HEK293 (cell line): Measurements from ENCODE around the gene NMNAT3.

Source experiments
- CTCF ChIA-PET: fragments of 350-600 bp; formaldehyde crosslinking; extraction: SDS; loops from one replicate; lab custom pipeline; 2021; ENCODE audit warnings: antibody characterized with exemption; lab: Yijun Ruan, JAX
- POLR2A ChIA-PET: fragments of 300-600 bp; formaldehyde crosslinking; extraction: SDS; loops from one replicate; lab custom pipeline; 2020; ENCODE audit warnings: antibody characterized with exemption, inconsistent platforms; lab: Yijun Ruan, JAX
- H3K27ac ChIP-seq: fragments of 200-500 bp; sonication (Bioruptor generic); 2 replicates; pipeline ENCODE4 v1.5.1; 2014; ENCODE audit warnings: low read depth, low read length, control low read depth, inconsistent platforms; ENCODE audit errors: extremely low read depth
- H3K36me3 ChIP-seq, 2 experiments: fragments of 200-500 bp in 1 of 2; sonication (Bioruptor generic) in 1 of 2; 1 replicate in 1 of 2; 2 replicates in 1 of 2; pipeline ENCODE4 v1.5.1; 2014 to 2017; ENCODE audit warnings: inconsistent platforms in 2 of 2, low read length in 2 of 2; ENCODE audit not compliant: control insufficient read depth in 2 of 2, insufficient read depth in 1 of 2
- H3K4me1 ChIP-seq: fragments of 200-500 bp; sonication (Bioruptor generic); 2 replicates; pipeline ENCODE4 v1.5.1; 2014; ENCODE audit warnings: mild to moderate bottlenecking, low read length, inconsistent platforms; ENCODE audit not compliant: control insufficient read depth, insufficient read depth
- H3K4me3 ChIP-seq: 2 replicates; pipeline ENCODE4 v1.5.1; 2011; ENCODE audit warnings: low read depth, mild to moderate bottlenecking, control low read depth, low read length, moderate library complexity
- H3K9me3 ChIP-seq: fragments of 200-500 bp; sonication (Bioruptor generic); 2 replicates; pipeline ENCODE4 v1.5.1; 2014; ENCODE audit warnings: low read depth, low read length, inconsistent platforms; ENCODE audit not compliant: control insufficient read depth, insufficient read depth
- KLF10 ChIP-seq: fragments of 450-650 bp; IDR thresholded peaks from 2 replicates; pipeline ENCODE4 v1.5.1; 2018; ENCODE audit warnings: missing biosample characterization, mild to moderate bottlenecking, missing genetic modification characterization
- KLF7 ChIP-seq: fragments of 450-650 bp; formaldehyde crosslinking; IDR thresholded peaks from 2 replicates; pipeline ENCODE4 v1.5.1; 2016; ENCODE audit warnings: missing biosample characterization, missing genetic modification characterization, borderline replicate concordance
- PRDM2 ChIP-seq: fragments of 450-650 bp; formaldehyde crosslinking; IDR thresholded peaks from 2 replicates; pipeline ENCODE4 v1.5.1; 2016; ENCODE audit warnings: missing biosample characterization, missing genetic modification characterization, borderline replicate concordance
- YY2 ChIP-seq: fragments of 450-650 bp; formaldehyde crosslinking; IDR thresholded peaks from 2 replicates; pipeline ENCODE4 v1.5.1; 2016; ENCODE audit warnings: missing biosample characterization, missing genetic modification characterization
- ZBTB1 ChIP-seq: fragments of 450-650 bp; formaldehyde crosslinking; IDR thresholded peaks from 2 replicates; pipeline ENCODE4 v1.5.1; 2016; ENCODE audit warnings: missing biosample characterization, missing genetic modification characterization
- ZBTB48 ChIP-seq: fragments of 450-650 bp; formaldehyde crosslinking; IDR thresholded peaks from 2 replicates; pipeline ENCODE4 v1.5.1; 2016; ENCODE audit warnings: missing biosample characterization, missing genetic modification characterization
- ZFP37 ChIP-seq: fragments of 450-650 bp; formaldehyde crosslinking; IDR thresholded peaks from 2 replicates; pipeline ENCODE4 v1.5.1; 2016; ENCODE audit warnings: missing biosample characterization, missing genetic modification characterization
- ZNF248 ChIP-seq: fragments of 450-650 bp; formaldehyde crosslinking; IDR thresholded peaks from 2 replicates; pipeline ENCODE4 v1.5.1; 2017; ENCODE audit warnings: missing biosample characterization, missing genetic modification characterization
- ZNF324 ChIP-seq: fragments of 450-650 bp; formaldehyde crosslinking; IDR thresholded peaks from 2 replicates; pipeline ENCODE4 v1.5.1; 2016; ENCODE audit warnings: missing biosample characterization, missing genetic modification characterization
- ZNF433 ChIP-seq: fragments of 450-650 bp; formaldehyde crosslinking; IDR thresholded peaks from 2 replicates; pipeline ENCODE4 v1.5.1; 2016; ENCODE audit warnings: missing biosample characterization, missing genetic modification characterization, low read depth
- ZNF621 ChIP-seq: fragments of 450-650 bp; formaldehyde crosslinking; IDR thresholded peaks from 2 replicates; pipeline ENCODE4 v1.5.1; 2017; ENCODE audit warnings: missing biosample characterization, missing genetic modification characterization
- ZNF623 ChIP-seq: fragments of 450-650 bp; formaldehyde crosslinking; IDR thresholded peaks from 2 replicates; pipeline ENCODE4 v1.5.1; 2016; ENCODE audit warnings: missing biosample characterization, missing genetic modification characterization
- ZNF645 ChIP-seq: fragments of 450-650 bp; formaldehyde crosslinking; IDR thresholded peaks from 2 replicates; pipeline ENCODE4; 2016; ENCODE audit warnings: missing biosample characterization, missing genetic modification characterization
- ZNF843 ChIP-seq: fragments of 450-650 bp; formaldehyde crosslinking; IDR thresholded peaks from 2 replicates; pipeline ENCODE4 v1.5.1; 2016; ENCODE audit warnings: missing biosample characterization, missing genetic modification characterization
- ZSCAN30 ChIP-seq: fragments of 450-650 bp; IDR thresholded peaks from 2 replicates; pipeline ENCODE4 v1.5.1; 2018; ENCODE audit warnings: missing biosample characterization, mild to moderate bottlenecking, missing genetic modification characterization, moderate library complexity
- TF ChIP-seq, protein P1 (sequence below): sonication (generic); formaldehyde crosslinking; IDR thresholded peaks from 2 replicates; pipeline ENCODE4 v1.8.1; 2022; ENCODE audit warnings: mild to moderate bottlenecking, moderate library complexity, missing genetic modification reagents
- TF ChIP-seq, protein P2 (sequence below): fragments of 450-650 bp; formaldehyde crosslinking; IDR thresholded peaks from 2 replicates; pipeline ENCODE4 v1.5.1; 2017; ENCODE audit warnings: missing biosample characterization, missing genetic modification characterization
- TF ChIP-seq, protein P3 (sequence below): fragments of 450-650 bp; formaldehyde crosslinking; IDR thresholded peaks from 2 replicates; pipeline ENCODE4 v1.5.1; 2016; ENCODE audit warnings: missing biosample characterization, missing genetic modification characterization
- TF ChIP-seq, protein P4 (sequence below): IDR thresholded peaks from 2 replicates; pipeline ENCODE4 v1.6.1; 2011; ENCODE audit warnings: mild to moderate bottlenecking, low read depth, low read length, borderline replicate concordance
- TF ChIP-seq, protein P5 (sequence below): fragments of 450-650 bp; formaldehyde crosslinking; optimal IDR thresholded peaks from 2 replicates; pipeline ENCODE3; 2016; ENCODE audit warnings: missing biosample characterization, mild to moderate bottlenecking, missing genetic modification characterization

Gene NMNAT3

GRCh38 chr3:139561255-139561817 is 116.4 kb downstream of the NMNAT3 start:
- Histone ChIP-seq H3K27ac (no peak overlapping the region), H3K4me3 (no peak overlapping the region), H3K9me3 (no peaks in the 10 kb centered on the region), H3K4me1 (no peaks in the 10 kb centered on the region), H3K36me3 (no peaks in the 10 kb centered on the region)
- TF ChIP-seq, protein P1, sequence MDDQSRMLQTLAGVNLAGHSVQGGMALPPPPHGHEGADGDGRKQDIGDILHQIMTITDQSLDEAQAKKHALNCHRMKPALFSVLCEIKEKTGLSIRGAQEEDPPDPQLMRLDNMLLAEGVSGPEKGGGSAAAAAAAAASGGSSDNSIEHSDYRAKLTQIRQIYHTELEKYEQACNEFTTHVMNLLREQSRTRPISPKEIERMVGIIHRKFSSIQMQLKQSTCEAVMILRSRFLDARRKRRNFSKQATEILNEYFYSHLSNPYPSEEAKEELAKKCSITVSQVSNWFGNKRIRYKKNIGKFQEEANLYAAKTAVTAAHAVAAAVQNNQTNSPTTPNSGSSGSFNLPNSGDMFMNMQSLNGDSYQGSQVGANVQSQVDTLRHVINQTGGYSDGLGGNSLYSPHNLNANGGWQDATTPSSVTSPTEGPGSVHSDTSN, result no peak
- TF ChIP-seq ZBTB1 (tag by site-specific recombination) (no peak), ZNF843 (tag by site-specific recombination) (no peak), ZNF248 (tag by site-specific recombination) (no peak), ZNF433 (tag by site-specific recombination) (no peak), KLF10 (tag by site-specific recombination) (no peak), ZBTB48 (tag by site-specific recombination) (no peak), ZNF645 (tag by site-specific recombination) (no peak), YY2 (tag by site-specific recombination) (no peak), KLF7 (tag by site-specific recombination) (no peak)
- TF ChIP-seq, protein P2, sequence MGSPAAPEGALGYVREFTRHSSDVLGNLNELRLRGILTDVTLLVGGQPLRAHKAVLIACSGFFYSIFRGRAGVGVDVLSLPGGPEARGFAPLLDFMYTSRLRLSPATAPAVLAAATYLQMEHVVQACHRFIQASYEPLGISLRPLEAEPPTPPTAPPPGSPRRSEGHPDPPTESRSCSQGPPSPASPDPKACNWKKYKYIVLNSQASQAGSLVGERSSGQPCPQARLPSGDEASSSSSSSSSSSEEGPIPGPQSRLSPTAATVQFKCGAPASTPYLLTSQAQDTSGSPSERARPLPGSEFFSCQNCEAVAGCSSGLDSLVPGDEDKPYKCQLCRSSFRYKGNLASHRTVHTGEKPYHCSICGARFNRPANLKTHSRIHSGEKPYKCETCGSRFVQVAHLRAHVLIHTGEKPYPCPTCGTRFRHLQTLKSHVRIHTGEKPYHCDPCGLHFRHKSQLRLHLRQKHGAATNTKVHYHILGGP (tag by site-specific recombination), result no peak
- TF ChIP-seq, protein P3, sequence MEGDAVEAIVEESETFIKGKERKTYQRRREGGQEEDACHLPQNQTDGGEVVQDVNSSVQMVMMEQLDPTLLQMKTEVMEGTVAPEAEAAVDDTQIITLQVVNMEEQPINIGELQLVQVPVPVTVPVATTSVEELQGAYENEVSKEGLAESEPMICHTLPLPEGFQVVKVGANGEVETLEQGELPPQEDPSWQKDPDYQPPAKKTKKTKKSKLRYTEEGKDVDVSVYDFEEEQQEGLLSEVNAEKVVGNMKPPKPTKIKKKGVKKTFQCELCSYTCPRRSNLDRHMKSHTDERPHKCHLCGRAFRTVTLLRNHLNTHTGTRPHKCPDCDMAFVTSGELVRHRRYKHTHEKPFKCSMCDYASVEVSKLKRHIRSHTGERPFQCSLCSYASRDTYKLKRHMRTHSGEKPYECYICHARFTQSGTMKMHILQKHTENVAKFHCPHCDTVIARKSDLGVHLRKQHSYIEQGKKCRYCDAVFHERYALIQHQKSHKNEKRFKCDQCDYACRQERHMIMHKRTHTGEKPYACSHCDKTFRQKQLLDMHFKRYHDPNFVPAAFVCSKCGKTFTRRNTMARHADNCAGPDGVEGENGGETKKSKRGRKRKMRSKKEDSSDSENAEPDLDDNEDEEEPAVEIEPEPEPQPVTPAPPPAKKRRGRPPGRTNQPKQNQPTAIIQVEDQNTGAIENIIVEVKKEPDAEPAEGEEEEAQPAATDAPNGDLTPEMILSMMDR, result no peak
- ChIA-PET POLR2A (no interaction called here), CTCF (interaction anchor here (0.6 to 4.0 kb wide), 27 partner anchors 8 to 1170 kb away, joined by 3 to 89 read pairs (median 4); partner anchors contain the start of genes CLSTN2 and RBP2)

- POLR2A ChIA-PET, result no interaction called here
- H3K27ac ChIP-seq, result no peak overlapping the region
- no peak overlapping the region for H3K4me3 ChIP-seq
- no peaks in the 10 kb centered on the region for H3K9me3 ChIP-seq
- H3K4me1 ChIP-seq, result peaks cover 2% of the 10 kb centered on the region; the same call in 1 of the 2 replicates
- CTCF ChIA-PET, result interaction anchor here (1.0 to 4.0 kb wide), 3 partner anchors 12 to 135 kb away, joined by 3 to 89 read pairs (median 8); no protein-coding TSS in a partner anchor
- no peaks in the 10 kb centered on the region for H3K36me3 ChIP-seq
- TF ChIP-seq, protein P4, sequence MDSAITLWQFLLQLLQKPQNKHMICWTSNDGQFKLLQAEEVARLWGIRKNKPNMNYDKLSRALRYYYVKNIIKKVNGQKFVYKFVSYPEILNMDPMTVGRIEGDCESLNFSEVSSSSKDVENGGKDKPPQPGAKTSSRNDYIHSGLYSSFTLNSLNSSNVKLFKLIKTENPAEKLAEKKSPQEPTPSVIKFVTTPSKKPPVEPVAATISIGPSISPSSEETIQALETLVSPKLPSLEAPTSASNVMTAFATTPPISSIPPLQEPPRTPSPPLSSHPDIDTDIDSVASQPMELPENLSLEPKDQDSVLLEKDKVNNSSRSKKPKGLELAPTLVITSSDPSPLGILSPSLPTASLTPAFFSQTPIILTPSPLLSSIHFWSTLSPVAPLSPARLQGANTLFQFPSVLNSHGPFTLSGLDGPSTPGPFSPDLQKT, result no peak
- TF ChIP-seq ZNF623 (tag by site-specific recombination), result no peak
- TF ChIP-seq PRDM2 (tag by site-specific recombination), result no peak
- TF ChIP-seq ZNF324, result no peak
- no peak for TF ChIP-seq ZFP37 (tag by site-specific recombination)
- TF ChIP-seq, protein P5, sequence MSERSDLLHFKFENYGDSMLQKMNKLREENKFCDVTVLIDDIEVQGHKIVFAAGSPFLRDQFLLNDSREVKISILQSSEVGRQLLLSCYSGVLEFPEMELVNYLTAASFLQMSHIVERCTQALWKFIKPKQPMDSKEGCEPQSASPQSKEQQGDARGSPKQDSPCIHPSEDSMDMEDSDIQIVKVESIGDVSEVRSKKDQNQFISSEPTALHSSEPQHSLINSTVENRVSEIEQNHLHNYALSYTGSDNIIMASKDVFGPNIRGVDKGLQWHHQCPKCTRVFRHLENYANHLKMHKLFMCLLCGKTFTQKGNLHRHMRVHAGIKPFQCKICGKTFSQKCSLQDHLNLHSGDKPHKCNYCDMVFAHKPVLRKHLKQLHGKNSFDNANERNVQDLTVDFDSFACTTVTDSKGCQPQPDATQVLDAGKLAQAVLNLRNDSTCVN (tag by site-specific recombination), result no peak
- TF ChIP-seq ZNF621 (tag by site-specific recombination), result no peak
- no peak for TF ChIP-seq ZSCAN30 (tag by site-specific recombination)
- TF ChIP-seq KLF7 (tag by site-specific recombination), result no peak
These were observed 117.4 kb downstream of the NMNAT3 start for GRCh38 chr3:139560411-139560810.
